Activated T-cell treated with anti-CD3 and anti-CD28 coated beads for 24 hours (primary cell): ENCODE measurements around the gene PPM1A.
"Not testable (repeated sequence)": the region's sequence is repeated elsewhere in the genome, so short reads cannot be mapped to it uniquely, and the experiment has no call there.

Source experiments
- DNase-seq: peaks from one replicate; pipeline ENCODE4 v3.0.0-alpha.2; 2020; ENCODE audit warnings: low read depth

The PPM1A gene

DNA sequence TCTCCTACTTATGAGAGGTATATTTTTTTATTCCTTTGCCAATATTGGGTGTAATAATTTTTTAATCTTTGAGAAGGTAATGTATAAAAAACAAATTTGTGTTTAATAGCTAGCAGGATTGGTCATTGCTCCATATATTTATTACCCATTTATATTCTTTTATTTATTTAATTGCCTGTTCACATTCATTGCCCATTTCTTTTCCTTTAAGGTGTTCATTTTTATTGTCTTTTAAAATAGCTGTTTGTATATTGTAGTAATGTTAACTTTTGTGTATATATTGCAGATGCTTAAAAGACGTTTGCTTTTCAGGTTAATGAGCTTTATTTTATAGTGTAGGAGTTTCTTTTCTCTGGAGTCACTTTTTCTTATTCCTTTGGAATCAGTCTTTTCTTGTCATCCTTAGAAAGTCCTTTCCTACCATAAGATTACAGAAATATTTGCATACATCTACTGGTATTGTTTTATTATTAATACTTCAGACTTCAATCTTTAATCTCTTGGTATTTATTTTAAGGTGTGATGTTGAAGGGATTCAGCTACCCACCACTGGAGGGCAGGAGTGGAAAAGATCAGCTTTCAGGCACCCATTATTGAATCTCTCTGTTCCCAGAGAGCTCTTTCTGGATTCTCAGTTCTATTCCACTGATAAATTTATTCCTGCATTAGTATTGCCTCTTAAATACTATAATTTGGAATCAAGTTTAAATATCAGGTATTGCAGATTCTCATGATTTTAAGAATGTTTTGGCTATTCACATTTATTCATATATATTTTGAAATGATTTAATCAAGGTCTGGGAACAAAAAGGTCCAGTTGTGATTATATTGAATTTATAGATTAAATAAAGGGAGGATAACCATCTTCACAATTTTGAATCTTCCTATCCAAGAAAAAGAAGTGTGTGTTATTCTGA lies 17.3 kb downstream of the PPM1A start:
- DNase-seq: no peak

DNA sequence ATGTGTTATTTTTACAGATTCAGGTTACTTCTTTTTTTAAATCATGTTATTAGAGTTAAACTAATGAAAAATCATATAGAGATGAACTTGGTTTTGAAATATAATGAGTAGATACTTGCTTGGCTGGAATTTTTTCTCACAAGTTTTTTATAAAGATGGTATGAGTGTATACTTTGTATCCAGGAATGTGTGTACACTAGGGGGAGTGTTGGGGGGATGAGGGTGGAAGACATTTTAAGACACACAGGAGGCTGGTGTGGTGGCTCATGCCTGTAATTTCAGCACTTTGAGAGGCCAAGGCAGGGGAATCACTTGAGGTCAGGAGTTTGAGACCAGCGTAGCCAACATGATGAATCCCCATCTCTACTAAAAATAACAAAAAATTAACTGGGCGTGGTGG lies 23.2 kb downstream of the PPM1A start:
- no peak for DNase-seq

DNA sequence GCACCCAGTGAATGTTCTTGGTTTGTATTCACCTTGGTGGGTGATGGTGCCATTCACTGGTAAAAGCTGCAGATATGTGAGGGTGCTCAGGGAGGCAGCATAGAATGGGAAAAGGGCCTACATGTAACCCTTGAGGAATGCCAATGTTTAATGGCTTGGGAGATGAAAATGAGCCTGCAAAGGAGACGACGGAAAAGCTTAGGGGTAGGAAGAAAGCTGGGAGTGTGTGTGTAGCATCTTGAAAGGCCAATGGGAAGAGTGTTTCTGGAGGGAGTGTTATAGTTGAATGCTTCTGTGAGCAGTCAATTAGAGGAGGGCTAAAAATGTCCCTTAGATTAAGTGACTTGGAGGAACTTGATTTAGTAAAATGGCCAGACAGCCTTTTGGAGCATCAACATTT lies 24.9 kb downstream of the PPM1A start:
- DNase-seq: no peak

DNA sequence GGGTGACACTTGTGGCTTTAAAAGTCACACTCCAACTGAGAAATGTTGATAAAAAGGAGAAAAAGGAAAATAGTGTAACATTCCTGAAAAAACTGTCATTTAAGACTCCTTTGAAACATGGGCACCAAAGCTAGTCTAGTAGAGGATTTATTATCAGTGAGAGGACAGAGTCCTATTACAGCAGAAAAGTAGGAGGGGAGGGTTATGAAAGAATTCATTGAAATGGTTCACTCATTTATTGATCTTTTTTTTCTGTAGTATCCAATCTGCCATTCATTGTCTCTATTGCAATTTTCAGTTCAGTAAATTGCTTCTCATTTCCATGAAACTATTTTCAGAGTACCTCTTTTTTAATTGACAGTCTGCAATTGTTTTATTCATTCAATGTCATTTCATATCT lies 25.4 kb downstream of the PPM1A start:
- no peak for DNase-seq

DNA sequence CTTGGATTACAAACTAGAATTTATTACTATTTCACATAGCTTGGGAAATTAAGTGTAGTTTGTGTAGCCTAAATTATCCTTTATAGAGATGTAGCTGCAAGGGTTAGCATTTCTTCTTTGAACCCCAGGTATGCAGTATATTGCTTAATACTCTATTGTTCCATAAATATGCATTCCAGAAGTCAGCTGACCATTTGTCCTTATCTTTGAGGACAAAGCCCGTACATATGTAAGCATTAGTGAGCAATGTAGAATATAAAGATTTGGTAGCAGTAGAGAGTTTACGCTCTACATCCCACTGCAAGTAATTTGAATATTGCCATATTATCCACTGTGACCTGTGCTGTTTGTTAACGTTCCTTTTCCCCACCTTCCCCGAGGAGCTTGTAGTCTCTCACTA lies 26.9 kb downstream of the PPM1A start:
- no peak for DNase-seq

DNA sequence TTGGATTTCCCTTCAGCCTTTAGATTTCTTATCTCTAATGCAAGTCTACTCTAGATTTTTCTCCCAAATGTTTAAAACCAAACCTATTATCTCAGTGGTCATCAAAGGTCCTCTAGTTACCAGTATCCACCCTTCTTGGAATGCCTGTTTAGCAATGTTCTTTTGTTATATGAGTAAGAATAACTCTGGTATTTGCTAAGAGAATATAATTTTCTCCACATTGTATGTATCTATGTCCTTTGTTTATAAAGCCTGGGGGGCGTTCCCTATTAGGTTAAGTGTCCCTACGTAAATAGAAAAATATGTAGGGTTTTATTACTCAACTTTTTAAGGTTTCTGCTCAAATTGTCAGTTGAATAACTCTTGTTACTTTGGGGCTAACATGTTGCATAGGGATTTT lies 27.3 kb downstream of the PPM1A start:
- no peak for DNase-seq

DNA sequence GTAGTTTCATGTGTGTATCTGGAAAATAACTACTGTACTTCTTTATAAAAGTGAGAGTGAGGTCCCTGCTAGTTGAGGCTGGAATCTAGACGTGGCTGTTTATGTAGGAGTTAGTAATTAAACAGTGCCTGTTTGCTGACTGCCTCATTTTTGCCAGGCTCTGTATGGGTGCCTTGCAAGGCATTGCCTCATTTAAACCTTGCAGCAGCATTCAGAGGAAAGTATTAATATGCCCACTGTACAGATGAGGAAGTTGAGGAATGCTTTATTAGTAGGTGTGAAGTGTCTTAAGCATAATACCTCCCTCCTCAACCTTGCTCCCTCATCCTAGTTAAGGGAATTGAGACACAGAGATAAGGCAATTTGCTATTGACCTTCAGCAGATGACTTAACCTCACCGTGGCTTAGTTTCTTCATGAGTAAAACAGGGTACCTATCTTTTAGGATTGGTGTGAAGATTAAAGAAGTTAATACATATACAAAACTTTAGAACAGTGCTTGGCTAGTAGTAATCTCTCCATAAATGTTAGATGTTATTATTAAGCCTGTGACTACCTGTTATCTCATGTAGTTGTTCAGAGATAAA lies 28.7 kb downstream of the PPM1A start:
- DNase-seq: no peak

DNA sequence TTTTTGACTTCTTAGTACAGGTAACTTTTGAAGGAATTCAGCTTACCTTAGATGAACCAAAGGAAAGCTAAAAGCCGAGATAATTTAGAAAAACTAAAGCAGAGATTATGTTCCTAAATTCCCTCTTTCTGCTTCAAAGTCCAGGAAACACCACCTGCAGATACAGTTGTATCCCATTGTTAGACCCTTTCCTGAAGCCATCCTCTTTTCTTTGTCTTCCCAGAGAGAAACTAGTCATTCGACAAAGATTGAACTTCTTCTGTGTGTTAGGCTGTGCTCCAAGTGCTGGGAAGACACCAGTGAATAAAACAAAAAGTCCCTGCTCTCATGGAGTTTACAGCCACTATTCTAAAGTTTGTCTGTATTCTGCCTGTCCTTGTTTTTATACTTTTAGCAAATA lies 29.3 kb downstream of the PPM1A start:
- no peak for DNase-seq

DNA sequence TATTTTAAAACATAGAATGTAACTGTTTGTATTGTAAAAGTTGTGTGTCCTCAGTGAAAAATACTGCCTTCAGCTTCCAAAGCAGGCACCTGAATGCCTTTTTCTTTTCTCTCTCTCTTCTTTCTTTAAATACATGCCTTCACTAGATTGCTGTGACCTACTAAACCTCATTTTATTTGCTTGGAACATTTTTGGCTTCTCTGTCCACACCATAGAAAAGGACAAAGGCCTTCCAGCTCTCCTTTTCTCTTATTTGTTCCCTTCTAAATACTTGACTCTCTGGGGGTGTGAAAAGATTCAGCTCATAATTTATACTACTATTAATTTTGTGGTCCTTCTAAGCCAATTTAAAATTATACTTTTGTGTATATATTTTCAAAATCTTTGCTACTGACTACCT lies 38.4 kb downstream of the PPM1A start:
- no peak for DNase-seq

DNA sequence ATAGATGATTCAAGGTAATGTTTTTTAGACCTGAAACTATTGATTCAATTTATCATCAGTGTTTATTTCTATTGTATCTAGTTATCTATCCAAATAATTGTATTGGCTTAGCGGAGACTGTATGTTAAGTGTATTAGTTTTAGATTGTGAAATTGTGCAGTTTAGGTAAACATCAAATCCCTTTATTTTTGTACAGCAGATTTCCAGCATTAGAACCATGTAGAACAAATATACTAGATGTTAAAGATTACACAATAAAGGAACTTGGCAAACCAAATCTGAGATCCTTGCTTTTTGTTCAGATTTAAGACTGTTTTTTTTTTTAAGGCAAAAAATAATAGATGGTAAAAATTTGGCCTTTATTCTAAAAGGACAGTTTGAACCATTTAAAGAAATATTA lies 39.3 kb downstream of the PPM1A start:
- no peak for DNase-seq

DNA sequence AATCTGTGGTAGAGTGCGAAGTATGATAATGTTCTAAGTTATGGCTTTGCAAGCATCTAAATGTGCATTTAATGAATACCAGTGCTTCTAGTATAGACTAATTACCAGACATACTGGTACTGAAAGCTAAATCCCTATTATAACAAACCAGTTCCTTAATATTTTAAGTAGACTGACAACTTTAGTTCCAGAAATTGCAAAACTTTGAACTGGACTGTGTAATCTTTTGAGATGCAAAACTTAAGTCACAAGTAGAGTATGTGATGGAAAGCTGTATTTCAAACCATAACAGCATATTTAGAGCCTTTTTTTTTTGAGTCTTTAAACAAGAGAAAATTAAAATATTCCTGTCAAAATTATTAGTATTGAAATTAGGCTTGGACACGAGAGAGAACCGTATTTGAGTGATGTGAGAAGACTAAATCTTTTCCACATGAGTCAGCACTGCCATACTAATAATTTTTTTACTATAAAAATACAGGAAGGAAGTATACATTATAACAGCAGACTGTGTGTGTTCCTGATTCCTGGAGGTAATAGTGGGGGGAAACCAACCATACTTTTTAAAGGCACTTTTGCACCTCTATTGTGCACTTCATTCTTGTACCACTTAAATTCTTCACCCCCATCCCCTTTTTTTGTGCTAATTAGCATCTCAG lies 45.5 kb downstream of the PPM1A start:
- no peak for DNase-seq

DNA sequence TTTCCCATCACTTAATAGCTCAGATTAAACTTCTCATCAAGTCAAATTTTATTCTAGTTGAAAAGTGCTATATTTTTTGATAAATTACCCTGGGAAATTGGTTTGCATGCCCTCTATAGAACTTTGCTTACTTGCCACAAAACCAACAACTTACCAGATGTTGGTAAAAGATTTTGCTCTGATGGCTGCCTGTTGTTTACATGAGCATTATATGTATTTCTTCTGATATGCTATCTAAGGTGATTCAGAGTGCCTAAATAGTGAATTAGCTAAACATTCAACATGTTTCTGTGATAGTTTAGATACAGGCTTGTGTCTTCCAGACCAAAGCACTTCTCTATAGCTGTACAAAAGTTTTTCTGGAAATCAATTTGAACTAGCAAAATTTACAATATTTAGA lies 51.0 kb downstream of the PPM1A start:
- DNase-seq: no peak

DNA sequence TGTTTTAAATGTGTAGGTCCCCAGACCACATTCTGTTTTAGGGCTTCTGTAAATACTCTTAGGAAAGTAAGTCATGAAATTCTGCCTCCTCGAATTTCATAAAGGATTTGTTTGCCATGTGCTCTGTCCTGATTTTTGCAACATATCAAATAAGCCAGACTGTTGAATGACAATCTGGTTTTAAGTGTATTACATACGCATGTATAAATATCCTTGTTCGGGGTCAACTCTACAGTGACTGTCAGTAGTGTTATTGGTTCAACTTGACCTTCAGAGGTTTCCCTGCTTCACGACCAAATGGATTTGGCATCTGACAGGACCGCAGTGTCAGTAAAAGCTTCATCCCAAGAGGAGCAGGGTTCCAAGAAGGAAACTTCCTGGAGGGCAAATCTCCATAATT lies 52.7 kb downstream of the PPM1A start:
- DNase-seq: no peak

DNA sequence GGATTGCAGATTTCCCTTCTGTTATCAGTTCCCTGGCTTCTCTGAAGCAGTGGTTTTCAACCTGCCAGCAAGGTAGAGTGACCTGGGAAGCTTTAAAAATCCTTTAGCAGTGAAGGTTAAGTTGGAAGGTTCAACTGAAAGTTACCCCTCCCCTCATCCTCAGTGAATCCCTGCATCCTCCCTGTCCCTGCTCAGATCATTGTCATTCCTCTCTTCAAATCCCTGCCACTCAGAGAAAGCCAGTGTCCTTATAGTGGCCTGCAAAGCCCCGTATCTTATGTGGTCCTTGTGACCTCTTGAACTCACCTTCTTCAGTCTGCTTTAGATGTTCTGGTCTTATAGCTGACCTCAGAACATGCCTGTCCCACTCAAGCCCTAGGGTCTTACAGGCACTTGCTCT lies 53.6 kb downstream of the PPM1A start:
- no peak for DNase-seq

DNA sequence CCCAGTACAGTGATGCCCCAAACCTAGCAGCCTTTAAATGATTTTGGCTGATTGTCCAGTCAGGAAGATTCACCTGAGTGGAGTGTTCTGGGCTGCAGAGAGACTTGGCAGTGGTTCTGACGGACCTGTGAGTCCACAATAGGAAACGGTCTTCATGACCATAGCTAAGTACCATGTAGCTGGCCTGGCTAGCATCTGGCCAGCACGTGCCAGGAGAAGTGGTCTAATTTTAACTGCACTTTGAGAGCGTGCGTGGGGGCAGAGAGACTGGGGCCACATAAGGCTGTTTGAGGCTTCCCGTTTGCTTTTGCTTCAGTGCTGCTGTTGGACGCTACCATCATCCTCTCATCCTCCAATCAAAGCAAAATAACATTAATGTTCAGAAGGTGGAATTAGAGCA lies 54.7 kb downstream of the PPM1A start:
- no peak for DNase-seq

DNA sequence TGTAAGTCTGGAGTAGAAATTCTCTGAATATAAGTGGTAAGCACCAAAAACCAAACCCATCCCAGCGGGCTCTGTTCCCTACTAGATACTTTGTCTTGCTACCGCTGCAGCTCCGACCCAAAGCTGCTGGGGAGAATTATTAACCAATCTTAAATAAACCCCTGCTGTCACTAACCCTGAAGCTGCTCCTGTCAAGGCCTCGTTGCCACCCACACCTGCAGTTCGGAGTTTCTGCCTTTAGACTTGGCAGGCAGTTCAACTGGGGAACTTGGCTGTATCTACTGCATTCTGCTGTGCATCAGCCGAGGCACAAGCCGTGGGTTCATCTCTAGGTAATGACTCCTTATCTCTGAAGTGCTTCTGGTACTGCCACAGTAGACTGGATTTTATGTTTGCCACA lies 55.5 kb downstream of the PPM1A start:
- DNase-seq: no peak

DNA sequence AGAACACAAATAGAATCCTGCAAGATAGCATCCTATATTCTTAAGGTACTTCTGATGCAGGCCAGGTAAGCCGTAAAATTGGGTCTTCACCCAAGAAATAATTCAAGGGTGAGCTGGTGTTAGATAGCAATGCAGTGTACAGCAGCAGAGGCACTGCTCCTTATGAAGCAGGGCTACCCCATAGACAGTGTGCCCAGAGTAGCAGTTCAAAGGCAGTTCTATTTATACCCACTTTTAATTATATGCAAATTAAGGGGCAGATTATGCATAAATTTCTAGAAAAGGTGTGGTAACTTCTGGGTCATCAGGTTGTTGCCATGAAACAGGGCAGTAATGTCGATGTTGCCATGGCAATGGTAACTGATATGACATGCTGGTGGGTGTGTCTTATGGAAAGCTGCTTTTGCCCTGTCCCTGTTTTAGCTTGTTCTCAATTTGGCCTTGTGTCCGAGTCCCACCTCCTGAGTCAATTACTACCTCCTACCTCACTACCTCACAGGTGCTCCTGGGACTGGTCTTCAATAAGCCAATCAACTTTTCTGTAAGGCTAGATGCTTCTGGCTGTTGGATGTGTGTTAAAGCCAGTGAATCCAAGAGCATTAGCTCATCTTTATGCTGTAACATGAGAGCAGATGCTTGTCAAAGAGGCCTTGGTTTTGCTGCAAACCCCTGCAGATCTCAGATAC lies 61.0 kb downstream of the PPM1A start:
- DNase-seq: no peak

DNA sequence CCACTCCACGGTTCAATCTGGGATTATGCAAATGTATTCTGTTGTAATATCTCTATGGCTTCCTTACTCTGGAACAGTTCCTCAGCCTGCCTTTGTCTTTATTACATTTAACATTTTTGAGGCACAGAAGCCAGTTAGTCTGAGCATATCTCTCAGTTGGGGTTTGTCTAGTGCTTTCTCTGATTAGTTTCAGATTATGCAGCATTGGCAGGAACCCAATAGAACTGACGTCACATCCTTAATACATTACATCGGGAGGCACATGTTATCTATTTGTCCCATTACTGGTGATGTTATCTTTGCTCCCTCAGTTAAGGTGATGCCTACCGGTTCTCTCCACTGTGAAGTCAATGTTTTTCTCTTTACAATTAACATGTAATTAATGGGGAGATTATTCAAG lies 62.4 kb downstream of the PPM1A start:
- DNase-seq: no peak

DNA sequence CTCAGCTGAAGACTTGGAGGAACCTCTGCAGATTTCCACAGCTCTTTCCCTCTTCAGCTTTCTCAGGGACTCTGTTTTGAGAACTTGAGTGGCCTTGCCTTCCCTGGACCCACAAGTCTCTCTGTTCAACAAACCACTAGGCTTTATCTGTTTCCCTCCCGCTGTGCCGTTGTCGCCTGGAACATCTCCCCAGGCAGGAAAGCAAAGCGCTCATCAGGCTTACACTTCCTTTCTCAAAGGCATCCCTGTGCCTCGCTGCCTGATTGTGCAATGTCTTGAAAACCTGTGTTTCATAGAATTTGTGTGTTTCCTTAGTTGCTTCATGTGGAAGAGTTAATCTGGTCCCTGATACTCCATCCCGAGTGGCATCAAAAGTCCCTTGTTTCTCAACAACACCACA lies 64.1 kb downstream of the PPM1A start:
- DNase-seq: no peak

DNA sequence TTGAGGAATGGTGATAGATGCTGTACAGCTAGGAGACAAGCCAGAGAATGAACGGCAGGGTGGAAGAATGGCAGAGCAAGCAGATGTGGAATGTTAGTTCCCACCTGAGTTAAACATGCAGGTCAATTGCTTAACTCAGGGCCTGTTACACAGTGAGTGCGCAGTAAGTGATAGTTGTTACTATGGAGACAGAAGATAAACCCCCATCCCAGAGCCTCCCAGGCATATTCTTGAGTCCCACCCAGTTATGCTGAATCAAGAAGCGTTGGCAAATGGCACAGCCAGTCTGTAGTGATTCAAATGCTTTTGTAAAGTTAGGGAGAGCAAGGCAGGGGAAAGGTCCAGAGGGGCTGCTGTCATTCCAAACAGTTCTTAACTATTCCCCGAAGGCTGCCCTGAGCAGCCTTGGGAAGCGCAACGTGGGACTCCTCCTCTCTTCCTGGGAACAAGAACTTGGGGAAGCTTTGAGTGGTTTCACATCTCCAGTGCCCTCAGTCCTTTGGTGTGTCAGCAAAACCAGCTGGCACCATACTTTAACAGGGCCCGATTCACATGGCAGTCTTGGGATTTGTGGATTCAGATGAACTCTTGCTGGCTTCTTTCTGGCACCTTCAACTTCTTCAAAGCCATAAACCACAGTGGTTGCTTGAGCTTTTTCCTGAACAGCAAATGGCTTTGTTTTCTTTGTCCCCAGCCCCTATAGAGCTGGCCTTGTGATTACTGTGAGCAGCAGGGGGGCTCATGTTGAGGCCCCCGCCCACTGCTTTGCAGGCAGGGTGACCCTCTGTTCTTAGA lies 66.4 kb downstream of the PPM1A start:
- no peak for DNase-seq

DNA sequence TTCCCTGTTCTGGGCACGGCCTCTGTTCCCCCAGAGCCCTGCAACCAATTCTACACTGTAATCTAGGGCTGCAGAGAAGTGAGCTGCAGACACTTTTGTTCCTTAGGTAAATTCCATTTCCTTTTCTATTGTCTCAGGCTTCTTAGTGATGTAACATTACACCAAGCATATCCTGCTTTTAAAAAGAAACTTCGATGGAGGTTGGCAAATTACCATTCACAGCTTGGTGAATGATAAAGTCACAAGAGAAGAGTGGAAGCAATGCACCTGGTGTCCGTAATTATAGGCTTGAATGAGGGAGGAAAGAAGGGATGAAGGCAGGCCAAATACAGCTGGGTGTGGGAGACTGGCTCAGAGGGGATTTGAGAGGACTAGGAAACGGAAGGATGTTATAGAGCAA lies 68.6 kb downstream of the PPM1A start:
- no peak for DNase-seq

DNA sequence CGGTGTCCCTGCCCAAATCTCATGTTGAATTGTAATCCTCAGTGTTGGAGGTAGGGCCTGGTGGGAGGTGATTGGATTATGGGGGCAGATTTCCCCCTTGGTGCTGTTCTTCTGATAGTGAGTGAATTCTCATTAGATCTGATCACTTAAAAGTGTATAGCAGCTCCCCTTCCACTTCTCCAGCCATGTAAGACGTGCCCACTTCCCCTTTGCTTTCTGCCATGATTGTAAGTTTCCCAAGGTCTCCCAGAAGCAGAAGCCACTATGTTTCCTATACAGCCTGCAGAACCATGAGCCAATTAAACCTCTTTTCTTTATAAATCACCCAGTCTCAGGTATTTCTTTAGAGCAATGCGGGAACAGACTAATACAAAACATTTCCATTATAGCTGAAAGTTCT lies 71.8 kb downstream of the PPM1A start:
- not testable (repeated sequence) for DNase-seq
